Hepatocyte (in vitro differentiated cells): ENCODE data around the gene SPATA32. TPM values are rescaled to one million over a fixed set of nuclear protein-coding genes. Genes with fewer than 3 reads are reported as not detected.

Experiments used
- DNase-seq: peaks from one replicate; pipeline ENCODE4 v3.0.0-alpha.2; 2016; ENCODE audit warnings: low spot score
- H2AFZ ChIP-seq: fragments of 200-600 bp; sonication (generic); 2 replicates; pipeline ENCODE4 v1.6.0; 2016; ENCODE audit warnings: antibody characterized with exemption, mild to moderate bottlenecking
- H3K27ac ChIP-seq: fragments of 200-600 bp; sonication (generic); 2 replicates; pipeline ENCODE4 v1.5.1; 2016; ENCODE audit warnings: mild to moderate bottlenecking
- H3K27me3 ChIP-seq: fragments of 200-600 bp; sonication (generic); 2 replicates; pipeline ENCODE4 v1.6.1; 2016
- H3K36me3 ChIP-seq: fragments of 200-600 bp; sonication (generic); replicated peaks from 2 replicates; pipeline ENCODE4 v1.5.1; 2016; ENCODE audit warnings: low read depth; ENCODE audit not compliant: insufficient read depth
- H3K4me1 ChIP-seq: fragments of 200-600 bp; sonication (generic); 2 replicates; pipeline ENCODE4 v1.5.1; 2016; ENCODE audit warnings: mild to moderate bottlenecking, moderate library complexity; ENCODE audit not compliant: insufficient read depth
- H3K4me2 ChIP-seq: fragments of 200-600 bp; sonication (generic); 2 replicates; pipeline ENCODE4 v1.6.0; 2016
- H3K4me3 ChIP-seq: fragments of 200-600 bp; sonication (generic); 2 replicates; pipeline ENCODE4 v1.5.1; 2016; ENCODE audit warnings: mild to moderate bottlenecking
- H3K79me2 ChIP-seq: fragments of 200-600 bp; sonication (generic); 2 replicates; pipeline ENCODE4 v1.6.0; 2017; ENCODE audit warnings: mild to moderate bottlenecking
- H3K9me2 ChIP-seq: fragments of 200-600 bp; sonication (generic); replicated peaks from 2 replicates; pipeline ENCODE4 v1.6.0; 2017; ENCODE audit warnings: mild to moderate bottlenecking; ENCODE audit not compliant: insufficient read depth
- H3K9me3 ChIP-seq: fragments of 200-600 bp; sonication (generic); 2 replicates; pipeline ENCODE4 v1.5.1; 2016; ENCODE audit warnings: low read depth, mild to moderate bottlenecking
- H4K20me1 ChIP-seq: fragments of 200-600 bp; sonication (generic); 2 replicates; pipeline ENCODE4 v1.6.0; 2016; ENCODE audit warnings: mild to moderate bottlenecking; ENCODE audit not compliant: insufficient read depth, poor library complexity, severe bottlenecking
- CTCF ChIP-seq: fragments of 200-600 bp; sonication (generic); IDR thresholded peaks from 2 replicates; pipeline ENCODE4 v1.5.1; 2016; ENCODE audit warnings: antibody characterized with exemption, mild to moderate bottlenecking; ENCODE audit not compliant: poor library complexity
- EZH2 ChIP-seq: fragments of 200-600 bp; sonication (generic); IDR thresholded peaks from 2 replicates; pipeline ENCODE4 v1.6.1; 2016; ENCODE audit warnings: antibody characterized with exemption, mild to moderate bottlenecking, borderline replicate concordance
- EZH2phosphoT487 ChIP-seq: fragments of 200-600 bp; sonication (generic); IDR thresholded peaks from one replicate; pipeline ENCODE4 v1.6.1; 2018; ENCODE audit warnings: antibody characterized with exemption, mild to moderate bottlenecking, low read depth, moderate library complexity; ENCODE audit not compliant: unreplicated experiment, severe bottlenecking
- WGBS: methylation state at CpG from one replicate; pipeline ENCODE4 v1.1.6; 2016; ENCODE audit warnings: low lambda C conversion rate; ENCODE audit errors: missing lambda C conversion rate; 5-methylcytosine and 5-hydroxymethylcytosine counted together
- polyA plus RNA-seq: library from polyadenylated mRNA; unstranded; fragments of >200 nt; fragmentation: Nextera tagmentation; extraction: Ambion mirVana; gene quantifications from 2 replicates; pipeline ENCODE4 v1.2.1, GENCODE V29; 2016
- total RNA-seq: library from RNA; depleted of rRNA; stranded (reverse); fragments of >200 nt; gene quantifications from 2 replicates; pipeline ENCODE4 v1.2.3, GENCODE V29; 2014

The SPATA32 gene
- total and polyA plus RNA-seq, 2 experiments from 2014 or later: 0.31 TPM; not detected in 1

DNA sequence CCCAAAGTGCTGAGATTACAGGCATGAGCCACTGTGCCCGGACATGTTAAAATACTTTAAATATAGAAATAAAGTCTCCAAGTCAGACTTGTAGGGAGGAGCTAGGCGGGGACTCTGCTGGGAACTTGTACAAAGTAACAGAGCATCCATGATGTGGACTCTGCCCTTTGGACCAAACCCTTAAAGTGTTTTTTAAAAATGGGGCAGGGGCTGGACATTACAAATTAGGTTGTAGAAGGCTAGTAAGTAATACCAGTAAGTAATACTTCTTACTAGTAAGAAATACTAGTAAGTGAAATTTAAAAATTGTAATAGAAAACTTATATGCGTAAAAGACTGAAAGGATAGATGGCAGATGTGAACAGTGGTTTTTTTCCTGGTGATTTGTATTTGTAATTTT, 9.7 kb upstream of the SPATA32 start:
- WGBS: 96% methylated on average over 3 of the region's 3 CpGs
- Histone ChIP-seq H3K9me3 (no peaks in the 10 kb centered on the region), H3K79me2 (no peaks in the 10 kb centered on the region), H3K27me3 (no peaks in the 10 kb centered on the region), H3K4me2 (no peak overlapping the region), H3K36me3 (no peaks in the 10 kb centered on the region), H3K4me1 (no peaks in the 10 kb centered on the region), H3K9me2 (no peaks in the 10 kb centered on the region), H2AFZ (no peak overlapping the region), H4K20me1 (no peaks in the 10 kb centered on the region), H3K27ac (no peak overlapping the region), H3K4me3 (no peak overlapping the region)
- TF ChIP-seq EZH2phosphoT487 (no peak), CTCF (no peak), EZH2 (no peak)
- DNase-seq: no peak

- H3K27me3 ChIP-seq: no peaks in the 10 kb centered on the region
- no peak overlapping the region for H2AFZ ChIP-seq
- TF ChIP-seq CTCF (peak; percentile 33), EZH2phosphoT487 (no peak), EZH2 (no peak)
- no peaks in the 10 kb centered on the region for H4K20me1 ChIP-seq
- no peak overlapping the region for H3K4me3 ChIP-seq
- peaks cover 4% of the 10 kb centered on the region for H3K4me1 ChIP-seq
- 83% methylated on average over 13 of the region's 13 CpGs for WGBS
- H3K4me2 ChIP-seq: no peak overlapping the region
- no peaks in the 10 kb centered on the region for H3K9me2 ChIP-seq
- no peak for DNase-seq
- H3K27ac ChIP-seq: no peak overlapping the region
- no peaks in the 10 kb centered on the region for H3K36me3 ChIP-seq
- H3K79me2 ChIP-seq: no peaks in the 10 kb centered on the region
- no peaks in the 10 kb centered on the region for H3K9me3 ChIP-seq
Observed at GRCh38 chr17:45270828-45271418, 9.0 kb upstream of the SPATA32 start.

GRCh38 chr17:45269912-45270311, 8.0 kb upstream of the SPATA32 start:
- no peak overlapping the region for H2AFZ ChIP-seq
- H4K20me1 ChIP-seq: no peaks in the 10 kb centered on the region
- DNase-seq: no peak
- no peaks in the 10 kb centered on the region for H3K9me3 ChIP-seq
- TF ChIP-seq EZH2phosphoT487: no peak
- no peak for TF ChIP-seq CTCF
- TF ChIP-seq EZH2: no peak
- no peak overlapping the region for H3K4me2 ChIP-seq
- H3K27ac ChIP-seq: no peak overlapping the region
- H3K4me3 ChIP-seq: no peak overlapping the region
- H3K27me3 ChIP-seq: no peaks in the 10 kb centered on the region
- no peaks in the 10 kb centered on the region for H3K9me2 ChIP-seq
- H3K79me2 ChIP-seq: no peaks in the 10 kb centered on the region
- WGBS: 95% methylated on average over 7 of the region's 7 CpGs
- H3K4me1 ChIP-seq: peaks cover 10% of the 10 kb centered on the region
- H3K36me3 ChIP-seq: no peaks in the 10 kb centered on the region
